Subcutaneous abdominal adipose tissue (tissue), 5 donors: ENCODE results near the gene MAP2K3.
A peak's percentile ranks its signal among the peaks of the same experiment; 100 is the strongest.

Experiments
- H3K27ac ChIP-seq: one replicate; pipeline ENCODE4 v1.7.0; 2013; ENCODE audit warnings: low read depth, mild to moderate bottlenecking, inconsistent platforms, low read length, moderate library complexity
- H3K27me3 ChIP-seq, 5 donors: one replicate each; pipeline ENCODE4 v1.7.0; 2013; ENCODE audit warnings: low read length in 5 of 5, inconsistent platforms in 1 of 5; ENCODE audit not compliant: control insufficient read depth in 5 of 5, insufficient read depth in 4 of 5
- H3K36me3 ChIP-seq, 5 donors: one replicate each; pipeline ENCODE4 v1.7.0; 2013; ENCODE audit warnings: low read length in 5 of 5; ENCODE audit not compliant: control insufficient read depth in 5 of 5, insufficient read depth in 5 of 5
- H3K4me1 ChIP-seq, 5 donors: one replicate each; pipeline ENCODE4 v1.7.0; 2013; ENCODE audit warnings: low read length in 5 of 5, mild to moderate bottlenecking in 3 of 5, moderate library complexity in 1 of 5; ENCODE audit not compliant: control insufficient read depth in 5 of 5, insufficient read depth in 5 of 5
- H3K4me3 ChIP-seq, 5 donors: one replicate each; pipeline ENCODE4 v1.7.0; 2013; ENCODE audit warnings: low read length in 5 of 5, low read depth in 1 of 5
- H3K9ac ChIP-seq, 5 donors: one replicate each; pipeline ENCODE4 v1.7.0; 2013; ENCODE audit warnings: low read length in 5 of 5, mild to moderate bottlenecking in 4 of 5, moderate library complexity in 3 of 5
- H3K9me3 ChIP-seq, 5 donors: one replicate each; pipeline ENCODE4 v1.7.0; 2013; ENCODE audit warnings: low read length in 5 of 5; ENCODE audit not compliant: control insufficient read depth in 5 of 5
- donor health status: healthy.
- donor health status: healthy.
- donor health status: healthy.
- donor health status: healthy.
- donor health status: healthy.

MAP2K3 gene

GRCh38 chr17:21289175-21289901 lies 4.8 kb downstream of the MAP2K3 start:
- Histone ChIP-seq H3K4me1 (peaks cover 23 to 56% (median 53%) of the 10 kb centered on the region in 5 donors), H3K27me3 (no peaks in the 10 kb centered on the region), H3K36me3 (peaks cover 0 to 24% (median 15%) of the 10 kb centered on the region in 5 donors), H3K9me3 (no peaks in the 10 kb centered on the region), H3K27ac (peak overlapping the region; percentile 100), H3K4me3 (peak overlapping the region in 1 of 5 donors; percentile 5), H3K9ac (peak overlapping the region; percentile 33 to 95 (median 78))

- peak overlapping the region in 1 of 5 donors; percentile 5 for H3K4me3 ChIP-seq
- peaks cover 0 to 24% (median 18%) of the 10 kb centered on the region in 5 donors for H3K36me3 ChIP-seq
- H3K9ac ChIP-seq = peak overlapping the region in 2 of 5 donors; percentile 10 to 95
- H3K27me3 ChIP-seq = peaks cover 0 to 6% (median 0%) of the 10 kb centered on the region in 5 donors
- H3K27ac ChIP-seq = peak overlapping the region; percentile 100
- peaks cover 27 to 60% (median 55%) of the 10 kb centered on the region in 5 donors for H3K4me1 ChIP-seq
- H3K9me3 ChIP-seq = no peaks in the 10 kb centered on the region
These were observed 5.5 kb downstream of the MAP2K3 start for GRCh38 chr17:21289902-21290571.

DNA sequence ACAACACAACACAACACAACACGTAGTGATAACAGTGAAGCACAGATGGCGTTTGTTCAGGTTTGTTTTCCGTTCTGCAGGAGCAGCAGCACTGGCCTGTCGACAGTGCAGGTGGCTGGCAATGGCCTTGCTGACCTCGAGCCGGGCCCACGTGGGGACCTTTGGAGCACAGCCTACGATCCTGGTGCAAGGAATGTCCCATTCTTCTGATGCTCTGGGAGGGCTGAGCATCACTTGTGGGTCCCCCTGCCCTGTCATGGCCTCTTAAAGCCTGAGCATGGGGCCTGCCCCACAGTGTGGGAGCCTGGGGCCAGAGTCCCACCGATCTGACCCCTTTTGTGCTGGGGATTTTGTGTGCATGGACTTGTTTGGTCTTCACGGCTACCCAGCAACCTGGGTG lies 6.8 kb downstream of the MAP2K3 start:
- no peak overlapping the region for H3K9ac ChIP-seq
- no peaks in the 10 kb centered on the region for H3K9me3 ChIP-seq
- H3K27me3 ChIP-seq = peaks cover 0 to 6% (median 0%) of the 10 kb centered on the region in 5 donors
- peaks cover 26 to 58% (median 51%) of the 10 kb centered on the region in 5 donors for H3K4me1 ChIP-seq
- peaks cover 0 to 24% (median 18%) of the 10 kb centered on the region in 5 donors for H3K36me3 ChIP-seq
- no peak overlapping the region for H3K4me3 ChIP-seq
- H3K27ac ChIP-seq = no peak overlapping the region

GRCh38 chr17:21291862-21292261 lies 7.4 kb downstream of the MAP2K3 start:
- Histone ChIP-seq H3K27me3 (peaks cover 0 to 6% (median 0%) of the 10 kb centered on the region in 5 donors), H3K36me3 (peaks cover 0 to 24% (median 18%) of the 10 kb centered on the region in 5 donors), H3K4me1 (peaks cover 21 to 58% (median 51%) of the 10 kb centered on the region in 5 donors), H3K9ac (no peak overlapping the region), H3K9me3 (no peaks in the 10 kb centered on the region), H3K4me3 (no peak overlapping the region), H3K27ac (no peak overlapping the region)

DNA sequence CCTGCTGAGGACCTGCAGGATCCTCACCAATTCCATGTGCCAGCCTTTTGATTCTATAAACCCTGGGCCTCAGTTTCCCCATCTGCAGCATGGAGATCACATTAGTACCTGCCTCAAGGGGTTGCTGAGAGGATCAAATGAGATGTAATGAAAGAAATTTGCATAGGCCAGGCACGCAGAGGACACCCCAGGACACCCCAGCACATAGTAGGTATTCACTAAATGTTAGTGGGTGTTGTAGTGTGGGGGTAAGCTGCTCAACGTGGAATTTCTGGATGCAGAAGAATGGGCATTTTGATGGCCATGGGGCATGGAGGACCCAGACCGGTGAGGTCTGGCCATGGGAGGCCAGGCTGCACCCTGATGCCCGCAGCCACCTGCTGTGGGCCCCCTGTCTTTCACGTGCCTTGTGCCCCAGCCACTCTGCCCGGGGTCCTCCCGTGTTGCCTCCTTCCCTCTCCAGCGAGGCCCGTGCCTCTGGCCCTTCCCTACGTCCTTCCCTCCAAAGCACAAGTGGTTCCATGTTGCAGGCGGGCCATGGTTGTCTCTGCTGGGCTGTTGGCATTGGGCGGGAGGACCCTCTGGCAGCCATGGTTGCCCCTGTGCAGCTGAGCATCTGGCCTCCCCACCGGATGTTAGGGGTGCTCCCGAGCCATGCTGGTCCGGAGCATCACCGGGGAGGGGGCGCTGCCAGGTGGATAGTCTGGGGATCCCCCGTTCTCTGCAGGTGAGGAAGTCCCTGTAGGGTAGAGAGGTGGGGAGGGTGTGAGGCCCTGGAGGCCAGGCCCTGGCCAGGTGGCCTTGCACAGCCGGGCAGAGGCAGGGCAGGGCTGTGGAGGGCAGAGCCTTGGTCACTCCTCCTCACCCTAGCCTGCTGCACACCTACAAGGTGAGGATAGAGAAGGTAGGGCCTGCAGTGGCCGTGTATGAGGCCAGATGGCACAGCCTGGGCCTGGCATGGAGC lies 8.6 kb downstream of the MAP2K3 start:
- H3K27ac ChIP-seq = no peak overlapping the region
- peaks cover 0 to 6% (median 0%) of the 10 kb centered on the region in 5 donors for H3K27me3 ChIP-seq
- no peaks in the 10 kb centered on the region for H3K9me3 ChIP-seq
- H3K4me1 ChIP-seq = peaks cover 14 to 51% (median 46%) of the 10 kb centered on the region in 5 donors
- H3K36me3 ChIP-seq = peaks cover 0 to 25% (median 18%) of the 10 kb centered on the region in 5 donors
- H3K4me3 ChIP-seq = no peak overlapping the region
- no peak overlapping the region for H3K9ac ChIP-seq

GRCh38 chr17:21293831-21294210 lies 9.3 kb downstream of the MAP2K3 start:
- Histone ChIP-seq H3K27me3 (peaks cover 0 to 6% (median 0%) of the 10 kb centered on the region in 5 donors), H3K27ac (no peak overlapping the region), H3K9me3 (no peaks in the 10 kb centered on the region), H3K4me3 (no peak overlapping the region), H3K9ac (no peak overlapping the region), H3K4me1 (peaks cover 10 to 44% (median 39%) of the 10 kb centered on the region in 5 donors), H3K36me3 (peaks cover 0 to 32% (median 24%) of the 10 kb centered on the region in 5 donors)

- peaks cover 8 to 38% (median 33%) of the 10 kb centered on the region in 5 donors for H3K4me1 ChIP-seq
These were observed 10.0 kb downstream of the MAP2K3 start for GRCh38 chr17:21294321-21295035.

GRCh38 chr17:21295036-21295952 lies 10.8 kb downstream of the MAP2K3 start:
- Histone ChIP-seq H3K4me1 (peaks cover 8 to 33% (median 30%) of the 10 kb centered on the region in 5 donors), H3K36me3 (peaks cover 0 to 46% (median 36%) of the 10 kb centered on the region in 5 donors), H3K9me3 (no peaks in the 10 kb centered on the region), H3K27ac (no peak overlapping the region), H3K9ac (peak overlapping the region in 1 of 5 donors; percentile 1), H3K4me3 (no peak overlapping the region), H3K27me3 (peaks cover 0 to 6% (median 0%) of the 10 kb centered on the region in 5 donors)

More at GRCh38 chr17:21294321-21295035, 10.0 kb downstream of the MAP2K3 start:
- Histone ChIP-seq H3K9me3 (no peaks in the 10 kb centered on the region), H3K36me3 (peaks cover 0 to 38% (median 31%) of the 10 kb centered on the region in 5 donors), H3K27me3 (peaks cover 0 to 6% (median 0%) of the 10 kb centered on the region in 5 donors), H3K27ac (no peak overlapping the region), H3K9ac (no peak overlapping the region), H3K4me3 (no peak overlapping the region)
